DOHH2 (cell line): Measurements from ENCODE around the gene FAP.

Experiments used
- H3F3A ChIP-seq: fragments of 200-600 bp; sonication (generic), shearing (Covaris generic); 2 replicates; pipeline ENCODE4 v1.6.0; 2016; ENCODE audit warnings: antibody characterized with exemption, mild to moderate bottlenecking; ENCODE audit not compliant: control insufficient read depth, insufficient read depth
- H3K27ac ChIP-seq: fragments of 200-600 bp; sonication (generic); 2 replicates; pipeline ENCODE4 v1.5.1; 2014; ENCODE audit warnings: low read depth, mild to moderate bottlenecking, low read length, moderate library complexity
- H3K27me3 ChIP-seq: fragments of 200-600 bp; sonication (generic); 2 replicates; pipeline ENCODE4 v1.6.1; 2014; ENCODE audit warnings: mild to moderate bottlenecking, low read length, mixed read lengths; ENCODE audit not compliant: control insufficient read depth
- H3K36me3 ChIP-seq: fragments of 200-600 bp; sonication (generic); 2 replicates; pipeline ENCODE4 v1.6.1; 2014; ENCODE audit warnings: mild to moderate bottlenecking, low read length, moderate library complexity, mixed read lengths; ENCODE audit not compliant: control insufficient read depth
- H3K4me1 ChIP-seq: fragments of 200-600 bp; sonication (generic); 2 replicates; pipeline ENCODE4 v1.6.1; 2014; ENCODE audit warnings: mild to moderate bottlenecking, low read length, mixed read lengths; ENCODE audit not compliant: control insufficient read depth
- H3K4me2 ChIP-seq: fragments of 200-600 bp; sonication (generic); 2 replicates; pipeline ENCODE4 v1.6.0; 2014; ENCODE audit warnings: mild to moderate bottlenecking, low read length, moderate library complexity
- H3K4me3 ChIP-seq: fragments of 200-600 bp; sonication (generic); 2 replicates; pipeline ENCODE4 v1.5.1; 2014; ENCODE audit warnings: mild to moderate bottlenecking, low read length, mixed read lengths
- H3K79me2 ChIP-seq: fragments of 200-600 bp; sonication (generic); 2 replicates; pipeline ENCODE4 v1.6.1; 2014; ENCODE audit warnings: mild to moderate bottlenecking, low read length, mixed read lengths; ENCODE audit not compliant: control insufficient read depth
- H3K9me2 ChIP-seq: fragments of 200-600 bp; sonication (generic); replicated peaks from 2 replicates; pipeline ENCODE4 v1.6.1; 2014; ENCODE audit warnings: mild to moderate bottlenecking, low read length, mixed read lengths; ENCODE audit not compliant: control insufficient read depth
- H3K9me3 ChIP-seq: fragments of 200-600 bp; sonication (generic); 2 replicates; pipeline ENCODE4 v1.6.1; 2014; ENCODE audit warnings: antibody characterized with exemption, low read length, mixed read lengths; ENCODE audit not compliant: control insufficient read depth, insufficient read depth
- H4K20me1 ChIP-seq: fragments of 200-600 bp; sonication (generic); 2 replicates; pipeline ENCODE4 v1.6.0; 2014; ENCODE audit warnings: low read depth, mild to moderate bottlenecking, antibody characterized with exemption, low read length, moderate library complexity; ENCODE audit not compliant: control insufficient read depth, insufficient read depth
- CTCF ChIP-seq: fragments of 200-600 bp; sonication (generic); IDR thresholded peaks from one replicate; pipeline ENCODE4 v1.5.1; 2014; ENCODE audit warnings: antibody characterized with exemption, mild to moderate bottlenecking, low read depth, low read length; ENCODE audit not compliant: poor library complexity, severe bottlenecking
- EZH2phosphoT487 ChIP-seq: fragments of 200-600 bp; sonication (generic); IDR thresholded peaks from 2 replicates; pipeline ENCODE4 v1.6.1; 2017; ENCODE audit warnings: borderline replicate concordance, mild to moderate bottlenecking, antibody characterized with exemption, low read length, moderate library complexity, mixed read lengths

Gene FAP

GRCh38 chr2:162243294-162243693 is at the start of gene FAP:
Gene FAP, minus strand, starts transcription at chr2:162243445. Its CDS starts 118 bp downstream, at chr2:162243327.
- H3K9me3 ChIP-seq: no peaks in the 10 kb centered on the region
- H3K27ac ChIP-seq: no peak within 1 kb of the TSS
- no peaks in the 10 kb centered on the region for H3K79me2 ChIP-seq
- H4K20me1 ChIP-seq: no peaks in the 10 kb centered on the region
- no peaks in the 10 kb centered on the region for H3F3A ChIP-seq
- H3K4me2 ChIP-seq: no peak within 1 kb of the TSS
- H3K4me3 ChIP-seq: no peak within 1 kb of the TSS
- H3K27me3 ChIP-seq: no peaks in the 10 kb centered on the region
- H3K9me2 ChIP-seq: no peaks in the 10 kb centered on the region
- TF ChIP-seq EZH2phosphoT487 (no peak), CTCF (no peak)
- H3K36me3 ChIP-seq: no peaks in the 10 kb centered on the region
- no peaks in the 10 kb centered on the region for H3K4me1 ChIP-seq

- no peaks in the 10 kb centered on the region for H3K9me2 ChIP-seq
- no peaks in the 10 kb centered on the region for H3K4me1 ChIP-seq
- no peaks in the 10 kb centered on the region for H4K20me1 ChIP-seq
- H3K36me3 ChIP-seq: no peaks in the 10 kb centered on the region
- H3K4me3 ChIP-seq: no peak overlapping the region
- no peak overlapping the region for H3K27ac ChIP-seq
- no peaks in the 10 kb centered on the region for H3K79me2 ChIP-seq
- TF ChIP-seq CTCF: no peak
- no peak for TF ChIP-seq EZH2phosphoT487
- no peaks in the 10 kb centered on the region for H3K9me3 ChIP-seq
- H3F3A ChIP-seq: no peaks in the 10 kb centered on the region
- H3K27me3 ChIP-seq: peaks cover 4% of the 10 kb centered on the region
- no peak overlapping the region for H3K4me2 ChIP-seq
Measured at GRCh38 chr2:162291748-162292147, 48.5 kb upstream of the FAP start.

- H4K20me1 ChIP-seq: no peaks in the 10 kb centered on the region
- no peak overlapping the region for H3K4me2 ChIP-seq
- no peak overlapping the region for H3K27ac ChIP-seq
- H3K9me2 ChIP-seq: no peaks in the 10 kb centered on the region
- no peaks in the 10 kb centered on the region for H3K79me2 ChIP-seq
- no peaks in the 10 kb centered on the region for H3K27me3 ChIP-seq
- TF ChIP-seq CTCF (no peak), EZH2phosphoT487 (no peak)
- H3K9me3 ChIP-seq: no peaks in the 10 kb centered on the region
- no peaks in the 10 kb centered on the region for H3K36me3 ChIP-seq
- no peaks in the 10 kb centered on the region for H3K4me1 ChIP-seq
- no peaks in the 10 kb centered on the region for H3F3A ChIP-seq
- no peak overlapping the region for H3K4me3 ChIP-seq
Measured at GRCh38 chr2:162282765-162283425, 39.6 kb upstream of the FAP start.
